SH-SY5Y (cell line): ENCODE results near the gene DSG3.

Experiments
- GATA2 ChIP-seq: IDR thresholded peaks from 2 replicates; pipeline ENCODE4 v1.6.1; 2011; ENCODE audit warnings: mild to moderate bottlenecking, low read depth, low read length
- GATA3 ChIP-seq: IDR thresholded peaks from 2 replicates; pipeline ENCODE4 v1.6.1; 2011; ENCODE audit warnings: low read depth, mild to moderate bottlenecking, low read length, moderate library complexity

GRCh38 chr18:31413137-31413536, 34.4 kb upstream of the DSG3 start:
- TF ChIP-seq GATA2 (no peak), GATA3 (no peak)
